ENCODE data around the gene TPCN1. TPM values are rescaled to one million over a fixed set of nuclear protein-coding genes. Genes with fewer than 3 reads are reported as not detected.

Gene TPCN1
- polyA plus RNA-seq, 1 of the 3 experiments (the other 2 are of a cell fraction): 15.7 TPM

DNA sequence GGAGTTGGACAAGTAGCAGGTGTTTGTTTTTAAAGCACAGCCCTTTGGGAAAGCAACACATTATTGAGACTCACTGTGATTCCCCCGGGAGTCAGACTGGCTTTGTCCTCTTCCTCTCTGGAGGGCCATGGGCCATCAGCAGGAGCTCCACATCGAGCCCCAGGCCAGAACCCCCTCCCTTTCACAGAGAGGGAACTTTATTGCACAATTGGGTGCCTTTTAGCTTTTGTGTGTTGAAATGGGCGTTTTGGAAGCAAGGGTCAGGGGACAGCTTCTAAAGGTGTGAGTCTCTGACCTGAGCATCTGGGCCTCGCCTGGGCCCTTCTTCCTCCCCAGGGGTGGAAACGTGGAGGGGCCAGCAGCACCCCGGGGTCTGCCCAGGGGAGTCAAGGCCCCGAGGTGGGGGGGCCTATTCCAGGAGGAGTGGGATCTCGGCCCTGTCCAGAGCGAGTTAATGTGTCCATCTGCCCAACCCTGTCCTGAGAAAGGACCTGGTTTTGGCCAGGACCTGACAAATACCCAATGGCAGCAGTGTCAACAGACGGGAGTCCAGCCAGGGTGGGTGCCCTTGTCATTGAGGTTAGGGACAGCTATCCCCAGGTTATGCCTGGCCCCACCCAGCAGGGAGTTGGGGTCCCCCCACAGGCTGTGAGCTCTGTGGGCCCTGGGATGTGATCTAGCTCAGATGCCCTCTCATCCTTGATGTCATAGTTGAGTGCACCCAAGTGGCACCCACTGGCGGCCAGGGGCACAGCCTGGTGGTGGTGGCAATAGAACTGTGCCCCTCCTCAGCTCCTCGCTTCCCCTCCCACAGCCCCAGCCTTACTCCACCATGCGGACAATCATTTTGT is 76.6 kb downstream of the TPCN1 start:
- Histone ChIP-seq H3K27ac (ENCODE audit: low read depth in 2 of 2, low read length in 1 of 2) (no peak overlapping the region), H3K4me1 (ENCODE audit: control insufficient read depth in 1 of 2, insufficient read depth in 2 of 2, low read depth in 1 of 2, low read length in 1 of 2) (peaks cover 7 to 18% of the 10 kb centered on the region in 2 experiments; a peak in 3 of 4 replicates), H3K36me3 (replicated peaks in 1 of 2; ENCODE audit: control insufficient read depth in 1 of 2, insufficient read depth in 2 of 2, low read length in 1 of 2) (peaks cover 0 to 11% of the 10 kb centered on the region in 2 experiments), H3K9ac (no peak overlapping the region), H2AFZ (ENCODE audit: low read depth) (no peak overlapping the region), H3K4me2 (no peak overlapping the region), H3F3A (replicated peaks; ENCODE audit: insufficient read depth) (peaks cover 3% of the 10 kb centered on the region), H3K9me2 (no peaks in the 10 kb centered on the region), H3K4me3 (ENCODE audit: low read depth in 2 of 2, low read length in 1 of 2) (no peak overlapping the region), H4K20me1 (ENCODE audit: insufficient read depth) (no peaks in the 10 kb centered on the region), H3K79me2 (ENCODE audit: insufficient read depth) (no peaks in the 10 kb centered on the region), H3K9me3 (no peaks in the 10 kb centered on the region), H3K27me3 (ENCODE audit: insufficient read depth) (no peaks in the 10 kb centered on the region)
- POLR2A ChIA-PET: no interaction called here
- WGBS (ENCODE audit: low lambda C conversion rate): 81% methylated on average over 8 of the region's 13 CpGs
- TF ChIP-seq RAD21 (IDR thresholded peaks at IDR 0.05; ENCODE audit: low read length) (no peak), JUND (IDR thresholded peaks at IDR 0.05) (no peak)
- no peak for DNase-seq
- CTCF ChIA-PET: no interaction called here

DNA sequence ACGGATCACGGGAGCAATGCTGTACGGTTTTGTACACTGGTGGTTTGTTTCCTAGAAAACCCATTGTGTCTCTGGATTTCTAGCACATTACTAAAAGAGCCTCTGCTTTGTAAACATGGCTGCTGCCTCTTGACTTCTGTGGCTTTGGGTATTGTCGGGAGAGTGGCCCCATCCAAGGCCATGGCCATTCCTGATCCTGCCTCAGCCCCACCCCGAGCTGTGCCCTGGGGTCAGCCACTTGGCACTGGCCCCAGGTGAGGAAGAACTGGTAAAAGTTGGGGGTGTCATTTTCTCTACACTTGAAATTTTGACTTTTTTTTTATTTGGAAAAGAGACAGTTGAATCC is 77.2 kb downstream of the TPCN1 start:
- peaks cover 7 to 15% of the 10 kb centered on the region in 2 experiments; a peak in 3 of 4 replicates for H3K4me1 ChIP-seq (ENCODE audit: control insufficient read depth in 1 of 2, insufficient read depth in 2 of 2, low read depth in 1 of 2, low read length in 1 of 2)
- H3K27ac ChIP-seq (ENCODE audit: low read depth in 2 of 2, low read length in 1 of 2): no peak overlapping the region
- no peak overlapping the region for H2AFZ ChIP-seq (ENCODE audit: low read depth)
- ChIA-PET CTCF (no interaction called here), POLR2A (no interaction called here)
- H3K79me2 ChIP-seq (ENCODE audit: insufficient read depth): no peaks in the 10 kb centered on the region
- DNase-seq: no peak
- TF ChIP-seq SMC3 (IDR thresholded peaks at IDR 0.05; ENCODE audit: low read depth, low read length) (no peak), FOXM1 (IDR thresholded peaks at IDR 0.05; ENCODE audit: low read depth) (no peak), NFIC (IDR thresholded peaks at IDR 0.05; ENCODE audit: borderline replicate concordance) (no peak), RAD21 (IDR thresholded peaks at IDR 0.05; ENCODE audit: low read length) (no peak), ELF1 (IDR thresholded peaks at IDR 0.05) (no peak), NRF1 (IDR thresholded peaks at IDR 0.05; ENCODE audit: low read depth, low read length) (no peak), SIN3A (IDR thresholded peaks at IDR 0.05; ENCODE audit: borderline replicate concordance, low read depth, low read length) (no peak), TAF1 (IDR thresholded peaks at IDR 0.05; ENCODE audit: borderline replicate concordance, low read depth, low read length) (no peak), JUND (IDR thresholded peaks at IDR 0.05) (no peak), USF1 (IDR thresholded peaks at IDR 0.05; ENCODE audit: borderline replicate concordance, low read depth) (no peak), FOSL2 (IDR thresholded peaks at IDR 0.05; ENCODE audit: borderline replicate concordance, low read depth) (no peak), RCOR1 (IDR thresholded peaks at IDR 0.05; ENCODE audit: low read length) (no peak)
- TF ChIP-seq, protein P1, sequence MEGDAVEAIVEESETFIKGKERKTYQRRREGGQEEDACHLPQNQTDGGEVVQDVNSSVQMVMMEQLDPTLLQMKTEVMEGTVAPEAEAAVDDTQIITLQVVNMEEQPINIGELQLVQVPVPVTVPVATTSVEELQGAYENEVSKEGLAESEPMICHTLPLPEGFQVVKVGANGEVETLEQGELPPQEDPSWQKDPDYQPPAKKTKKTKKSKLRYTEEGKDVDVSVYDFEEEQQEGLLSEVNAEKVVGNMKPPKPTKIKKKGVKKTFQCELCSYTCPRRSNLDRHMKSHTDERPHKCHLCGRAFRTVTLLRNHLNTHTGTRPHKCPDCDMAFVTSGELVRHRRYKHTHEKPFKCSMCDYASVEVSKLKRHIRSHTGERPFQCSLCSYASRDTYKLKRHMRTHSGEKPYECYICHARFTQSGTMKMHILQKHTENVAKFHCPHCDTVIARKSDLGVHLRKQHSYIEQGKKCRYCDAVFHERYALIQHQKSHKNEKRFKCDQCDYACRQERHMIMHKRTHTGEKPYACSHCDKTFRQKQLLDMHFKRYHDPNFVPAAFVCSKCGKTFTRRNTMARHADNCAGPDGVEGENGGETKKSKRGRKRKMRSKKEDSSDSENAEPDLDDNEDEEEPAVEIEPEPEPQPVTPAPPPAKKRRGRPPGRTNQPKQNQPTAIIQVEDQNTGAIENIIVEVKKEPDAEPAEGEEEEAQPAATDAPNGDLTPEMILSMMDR (IDR thresholded peaks at IDR 0.05): no peak
- no peaks in the 10 kb centered on the region for H3K27me3 ChIP-seq (ENCODE audit: insufficient read depth)
- H3K36me3 ChIP-seq (replicated peaks in 1 of 2; ENCODE audit: control insufficient read depth in 1 of 2, insufficient read depth in 2 of 2, low read length in 1 of 2): peaks cover 0 to 5% of the 10 kb centered on the region in 2 experiments
- no peak overlapping the region for H3K4me3 ChIP-seq (ENCODE audit: low read depth in 2 of 2, low read length in 1 of 2)
- WGBS (ENCODE audit: low lambda C conversion rate): 100% methylated on average over 5 of the region's 5 CpGs
- no peaks in the 10 kb centered on the region for H4K20me1 ChIP-seq (ENCODE audit: insufficient read depth)
- H3K4me2 ChIP-seq: no peak overlapping the region
- peaks cover 3% of the 10 kb centered on the region for H3F3A ChIP-seq (replicated peaks; ENCODE audit: insufficient read depth)
- H3K9ac ChIP-seq: no peak overlapping the region
- H3K9me2 ChIP-seq: no peaks in the 10 kb centered on the region
- H3K9me3 ChIP-seq: no peaks in the 10 kb centered on the region
